NB4 (cell line): ENCODE results near the gene ACOT6.

ENCODE experiments used
- DNase-seq: peaks from one replicate; pipeline ENCODE4 v3.0.0; 2010; ENCODE audit warnings: low read depth
- H3K4me3 ChIP-seq: one replicate; pipeline ENCODE4 v1.5.1; 2011; ENCODE audit warnings: mild to moderate bottlenecking, low read depth, low read length, moderate library complexity
- CTCF ChIP-seq: IDR thresholded peaks from one replicate; pipeline ENCODE4 v1.5.1; 2012; ENCODE audit warnings: low read depth, low read length
- MAX ChIP-seq: IDR thresholded peaks from 2 replicates; pipeline ENCODE4 v1.6.1; 2011; ENCODE audit warnings: low read depth, low read length
- MYC ChIP-seq: IDR thresholded peaks from 2 replicates; pipeline ENCODE4 v1.6.1; 2011; ENCODE audit warnings: low read depth, low read length
- POLR2A ChIP-seq: IDR thresholded peaks from 2 replicates; pipeline ENCODE4 v1.6.1; 2011; ENCODE audit warnings: mild to moderate bottlenecking; ENCODE audit not compliant: insufficient read length; ENCODE audit errors: extremely low read depth

ACOT6 gene

GRCh38 chr14:73620268-73620667, 8.0 kb downstream of the ACOT6 start:
- no peak for DNase-seq
- no peak for TF ChIP-seq POLR2A
- TF ChIP-seq MAX = no peak
- no peak for TF ChIP-seq MYC
- TF ChIP-seq CTCF = no peak
- H3K4me3 ChIP-seq = no peak overlapping the region

GRCh38 chr14:73623504-73624054, 11.3 kb downstream of the ACOT6 start:
- peak; percentile 36 for DNase-seq
- TF ChIP-seq POLR2A = no peak
- peak; percentile 22; the same call in 1 of the 2 replicates for TF ChIP-seq MAX
- H3K4me3 ChIP-seq = no peak overlapping the region

GRCh38 chr14:73625706-73626105, 13.4 kb downstream of the ACOT6 start:
- H3K4me3 ChIP-seq = no peak overlapping the region
- no peak for DNase-seq
- TF ChIP-seq POLR2A (no peak), MYC (no peak), MAX (no peak), CTCF (no peak)

GRCh38 chr14:73627151-73627558, 14.8 kb downstream of the ACOT6 start:
- no peak overlapping the region for H3K4me3 ChIP-seq
- DNase-seq = peak; percentile 31
- TF ChIP-seq CTCF (no peak), MYC (no peak), POLR2A (no peak), MAX (no peak)

GRCh38 chr14:73630009-73630780, 17.9 kb downstream of the ACOT6 start:
- TF ChIP-seq POLR2A = no peak
- TF ChIP-seq MYC = no peak
- no peak for TF ChIP-seq CTCF
- H3K4me3 ChIP-seq = no peak overlapping the region
- no peak for DNase-seq

GRCh38 chr14:73633116-73634010, 21.0 kb downstream of the ACOT6 start:
- no peak for TF ChIP-seq MAX
- no peak for TF ChIP-seq POLR2A
- TF ChIP-seq MYC = no peak
- peak; percentile 64 for TF ChIP-seq CTCF
- DNase-seq = peak; percentile 60
- H3K4me3 ChIP-seq = no peak overlapping the region
